IMR-90 (cell line): Measurements from ENCODE around the gene TTC7B. TPM values are rescaled to one million over a fixed set of nuclear protein-coding genes. Genes with fewer than 3 reads are reported as not detected.

Experiments used
- ATAC-seq: fragments of 200-7000 bp; cut with Tn5 transposase; 2 replicates; pipeline ENCODE4 v1.9.1; 2020; ENCODE audit warnings: low read depth, mild to moderate bottlenecking, moderate library complexity
- BruUV-seq: library from RNA; stranded (reverse); fragments of 400-500 nt; replicated peaks from 2 replicates; lab custom pipeline; 2021; lab: Mats Ljungman, UMichigan
- CTCF ChIA-PET: fragments of 300-600 bp; formaldehyde crosslinking; extraction: SDS; loops from one replicate; lab custom pipeline; 2021; ENCODE audit warnings: antibody characterized with exemption; lab: Yijun Ruan, JAX
- POLR2A ChIA-PET: fragments of 300-600 bp; sonication (Branson Sonifier 250); formaldehyde crosslinking; loops from one replicate; lab custom pipeline; 2022; ENCODE audit warnings: antibody characterized with exemption; ENCODE audit not compliant: unreplicated experiment; lab: Charles Lee
- DNase-seq: peaks from one replicate; pipeline ENCODE4 v3.0.0; 2013
- H2AFZ ChIP-seq: replicated peaks from 2 replicates; pipeline ENCODE3; 2013; ENCODE audit warnings: low read length, mild to moderate bottlenecking; ENCODE audit not compliant: poor library complexity
- H2AK5ac ChIP-seq: 2 replicates; pipeline ENCODE4 v1.6.1; 2013; ENCODE audit warnings: low read depth, low read length, inconsistent platforms
- H2AK9ac ChIP-seq: replicated peaks from 2 replicates; pipeline ENCODE3; 2013; ENCODE audit warnings: mild to moderate bottlenecking, low read depth, low read length, moderate library complexity; ENCODE audit not compliant: poor library complexity
- H2BK120ac ChIP-seq: 2 replicates; pipeline ENCODE4 v1.6.1; 2013; ENCODE audit warnings: low read depth, low read length, inconsistent platforms
- H2BK15ac ChIP-seq: 3 replicates; pipeline ENCODE4 v1.6.1; 2013; ENCODE audit warnings: low read depth, low read length, inconsistent platforms
- H2BK20ac ChIP-seq: 2 replicates; pipeline ENCODE4 v1.6.1; 2013; ENCODE audit warnings: low read depth, mild to moderate bottlenecking, inconsistent platforms, low read length, moderate library complexity
- H2BK5ac ChIP-seq: 2 replicates; pipeline ENCODE4 v1.6.1; 2013; ENCODE audit warnings: mild to moderate bottlenecking, low read depth, low read length, inconsistent platforms; ENCODE audit not compliant: poor library complexity, severe bottlenecking
- H3K14ac ChIP-seq: replicated peaks from 2 replicates; pipeline ENCODE4 v1.6.1; 2013; ENCODE audit warnings: low read depth, low read length, inconsistent platforms
- H3K18ac ChIP-seq: 2 replicates; pipeline ENCODE4 v1.6.1; 2013; ENCODE audit warnings: low read depth, low read length, control low read depth
- H3K23ac ChIP-seq: 2 replicates; pipeline ENCODE4 v1.6.1; 2013; ENCODE audit warnings: low read depth, low read length, inconsistent platforms
- H3K27ac ChIP-seq: 2 replicates; pipeline ENCODE4 v1.5.1; 2013; ENCODE audit warnings: mild to moderate bottlenecking, control low read depth, low read length; ENCODE audit not compliant: insufficient read depth
- H3K27me3 ChIP-seq: 2 replicates; pipeline ENCODE4 v1.6.1; 2013; ENCODE audit warnings: low read length; ENCODE audit not compliant: control insufficient read depth, insufficient read depth
- H3K36me3 ChIP-seq: 2 replicates; pipeline ENCODE4 v1.6.1; 2013; ENCODE audit warnings: low read length, mixed read lengths; ENCODE audit not compliant: control insufficient read depth, insufficient read depth
- H3K4ac ChIP-seq: 2 replicates; pipeline ENCODE4 v1.6.1; 2013; ENCODE audit warnings: low read depth, low read length, inconsistent platforms
- H3K4me1 ChIP-seq: 2 replicates; pipeline ENCODE4 v1.6.1; 2013; ENCODE audit warnings: low read length, mixed read lengths; ENCODE audit not compliant: control insufficient read depth, insufficient read depth
- H3K4me2 ChIP-seq: 2 replicates; pipeline ENCODE4 v1.6.1; 2013; ENCODE audit warnings: low read depth, mild to moderate bottlenecking, control low read depth, low read length, moderate library complexity
- H3K4me3 ChIP-seq: 2 replicates; pipeline ENCODE4 v1.5.1; 2013; ENCODE audit warnings: low read depth, mild to moderate bottlenecking, control low read depth, low read length, moderate library complexity; ENCODE audit not compliant: insufficient read depth
- H3K56ac ChIP-seq: 2 replicates; pipeline ENCODE4 v1.6.1; 2013; ENCODE audit warnings: low read length, inconsistent platforms; ENCODE audit not compliant: insufficient read depth; ENCODE audit errors: extremely low read depth
- H3K79me1 ChIP-seq, 2 experiments: 2 replicates each; pipeline ENCODE4 v1.6.1; 2013; ENCODE audit warnings: low read length in 2 of 2, inconsistent platforms in 1 of 2, low read depth in 1 of 2
- H3K9ac ChIP-seq: 2 replicates; pipeline ENCODE4 v1.6.1; 2013; ENCODE audit warnings: low read depth, low read length, control low read depth
- H3K9me1 ChIP-seq: 2 replicates; pipeline ENCODE4 v1.6.1; 2013; ENCODE audit warnings: low read length, inconsistent platforms; ENCODE audit not compliant: insufficient read depth
- H3K9me3 ChIP-seq: 2 replicates; pipeline ENCODE4 v1.6.1; 2013; ENCODE audit warnings: low read length; ENCODE audit not compliant: control insufficient read depth, insufficient read depth
- H4K20me1 ChIP-seq: 2 replicates; pipeline ENCODE4 v1.6.1; 2013; ENCODE audit warnings: low read length, inconsistent platforms; ENCODE audit not compliant: insufficient read depth
- H4K5ac ChIP-seq: 2 replicates; pipeline ENCODE4 v1.6.1; 2013; ENCODE audit warnings: mild to moderate bottlenecking, low read depth, low read length, control low read depth
- H4K8ac ChIP-seq, 2 experiments: 2 replicates each; pipeline ENCODE4 v1.6.1; 2013; ENCODE audit warnings: low read depth in 2 of 2, low read length in 2 of 2, control low read depth in 1 of 2, inconsistent platforms in 1 of 2
- H4K91ac ChIP-seq: 2 replicates; pipeline ENCODE4 v1.6.1; 2013; ENCODE audit warnings: low read depth, low read length, inconsistent platforms; ENCODE audit not compliant: insufficient read depth
- CEBPB ChIP-seq: IDR thresholded peaks from 2 replicates; pipeline ENCODE4 v1.6.1; 2012; ENCODE audit warnings: low read depth, low read length, improper control_type of control experiment
- ELK1 ChIP-seq: fragments of 150-350 bp; IDR thresholded peaks from 2 replicates; pipeline ENCODE4 v1.6.1; 2016; ENCODE audit warnings: low read depth, mild to moderate bottlenecking, low read length, moderate library complexity, borderline replicate concordance
- FOS ChIP-seq: fragments of 150-350 bp; IDR thresholded peaks from 2 replicates; pipeline ENCODE4 v1.6.1; 2016; ENCODE audit warnings: low read depth, low read length
- WGBS, 2 experiments: methylation state at CpG; one replicate each; pipeline versions ENCODE4 v1.1.5 to v1.1.7; 2013; ENCODE audit warnings: missing lambda C conversion rate in 2 of 2; ENCODE audit not compliant: insufficient read length in 1 of 2; ENCODE audit errors: extremely low coverage in 2 of 2; 5-methylcytosine and 5-hydroxymethylcytosine counted together
- dilution Hi-C: fragments of 300-500 bp; cut with HindIII; formaldehyde crosslinking; loops from one replicate; pipeline ENCODE4 v1.14.3; 2018; ENCODE audit warnings: low sequenced_read_pairs; ENCODE audit not compliant: unreplicated experiment
- in situ Hi-C: fragments of 300-500 bp; cut with MboI; formaldehyde crosslinking; loops from 3 replicates; pipeline ENCODE4 v1.14.3; 2019; ENCODE audit warnings: low sequenced_read_pairs, inconsistent platforms, mixed read lengths
- intact Hi-C: fragments of 100-400 bp; cut with micrococcal nuclease; formaldehyde crosslinking; loops from 2 replicates; pipeline ENCODE4 v1.10.0; 2022
- polyA plus RNA-seq, 3 experiments: library from polyadenylated mRNA; depleted of rRNA; stranded (reverse); fragments of >200 nt; gene quantifications; 2 replicates each; pipeline ENCODE4 v1.2.3, GENCODE V29; 2012; ENCODE audit warnings: low replicate concordance in 1 of 3
- total RNA-seq: library from RNA; depleted of rRNA; stranded (reverse); fragments of >200 nt; gene quantifications from 2 replicates; pipeline ENCODE4 v1.2.3, GENCODE V29; 2012

The TTC7B gene
- total and polyA plus RNA-seq, 2 of the 4 experiments (the other 2 are of a cell fraction) = 18.1 to 35.3 TPM

GRCh38 chr14:90795744-90796143 lies 20.5 kb downstream of the TTC7B start:
- Histone ChIP-seq H3K79me1 (peaks cover 19 to 61% of the 10 kb centered on the region in 2 experiments), H3K36me3 (no peaks in the 10 kb centered on the region), H3K4me3 (no peak overlapping the region), H4K20me1 (peaks cover 8% of the 10 kb centered on the region; the same call in 1 of the 2 replicates), H3K56ac (no peak overlapping the region), H3K4ac (peak overlapping the region; percentile 61), H2BK5ac (peak overlapping the region; percentile 68), H3K27me3 (no peaks in the 10 kb centered on the region), H3K9me3 (no peaks in the 10 kb centered on the region), H3K9me1 (peaks cover 22% of the 10 kb centered on the region; the same call in 1 of the 2 replicates), H2AFZ (peak overlapping the region; percentile 82), H3K14ac (peak overlapping the region; percentile 16; the same call in 1 of the 2 replicates), H3K27ac (peak overlapping the region; percentile 38), H4K5ac (no peak overlapping the region), H3K4me2 (peak overlapping the region; percentile 37), H2AK5ac (peak overlapping the region; percentile 69), H4K91ac (no peak overlapping the region), H2BK20ac (peak overlapping the region; percentile 64; the same call in 1 of the 2 replicates), H3K23ac (peak overlapping the region; percentile 35; the same call in 1 of the 2 replicates), H2BK15ac (no peak overlapping the region), H3K9ac (no peak overlapping the region), H2AK9ac (peak overlapping the region; percentile 81), H2BK120ac (peak overlapping the region; percentile 65), H3K18ac (no peak overlapping the region), H3K4me1 (peaks cover 11% of the 10 kb centered on the region), H4K8ac (peak overlapping the region; percentile 39 to 84; a peak in 3 of 4 replicates)
- ChIA-PET CTCF (interaction anchor here (1.1 kb wide), 1 partner anchor 396 kb away, joined by 3 read pairs; no protein-coding TSS in a partner anchor), POLR2A (no interaction called here)
- BruUV-seq = no TSS peak
- TF ChIP-seq CEBPB = peak; percentile 17; the same call in 1 of the 2 replicates
- TF ChIP-seq FOS = peak; percentile 70
- no peak for TF ChIP-seq ELK1
- no CpG with 5 or more reads among the region's 8 CpGs for WGBS, 2 experiments
- intact Hi-C loops (no loop called here), in situ Hi-C loops (no loop called here), dilution Hi-C loops (no loop called here)
- ATAC-seq (peak; percentile 100), DNase-seq (peak; percentile 93)
